Endometrial microvascular endothelial cells (primary cell): ENCODE results near the gene PLAAT3. TPM values are rescaled to one million over a fixed set of nuclear protein-coding genes. Genes with fewer than 3 reads are reported as not detected.
"Not testable (repeated sequence)": the region's sequence is repeated elsewhere in the genome, so short reads cannot be mapped to it uniquely, and the experiment has no call there.

Experiments used
- in situ Hi-C: cut with HindIII; loops from 2 replicates; pipeline ENCODE4 v1.10.0; 2017; ENCODE audit warnings: low sequenced_read_pairs, low pct_unique_long_range_greater_than_20kb; ENCODE audit errors: inconsistent ontology term
- total RNA-seq: library from RNA; depleted of rRNA; stranded (reverse); fragments of >200 nt; gene quantifications from one replicate; pipeline ENCODE4 v1.2.3, GENCODE V29; 2015; ENCODE audit errors: inconsistent ontology term

PLAAT3 gene
- 28.2 TPM for total RNA-seq

DNA sequence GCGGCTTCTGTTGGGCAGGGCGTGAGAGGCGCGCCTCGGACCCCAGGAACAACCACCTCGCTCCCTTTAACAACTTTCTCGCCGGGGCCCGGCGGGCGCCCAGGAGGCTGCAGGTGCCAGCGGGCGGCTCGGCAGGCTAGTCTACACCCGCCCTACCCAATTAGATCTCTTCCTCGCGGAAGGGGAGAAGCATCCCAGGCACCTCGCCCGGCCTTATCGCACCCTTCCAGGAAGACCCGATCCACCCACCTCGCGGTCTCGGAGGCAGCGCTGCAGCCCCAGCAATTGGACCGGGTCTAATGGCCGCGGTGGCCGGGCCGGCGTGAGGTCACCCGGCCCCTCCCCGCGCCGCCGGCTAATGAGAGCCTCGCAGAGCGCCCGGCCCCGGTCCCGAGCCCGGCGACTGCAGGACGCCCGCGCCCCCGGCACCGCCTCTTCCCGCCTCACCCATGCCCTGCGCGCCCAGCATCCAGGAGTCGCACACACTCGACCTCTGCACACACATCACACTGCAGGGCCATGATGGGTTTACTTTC lies at the start of gene PLAAT3:
Gene PLAAT3, minus strand, starts transcription at position 298 of the 536 bp plus-strand sequence. CDS start 419 bp downstream, outside the sequence.
- in situ Hi-C loops = no loop called here

DNA sequence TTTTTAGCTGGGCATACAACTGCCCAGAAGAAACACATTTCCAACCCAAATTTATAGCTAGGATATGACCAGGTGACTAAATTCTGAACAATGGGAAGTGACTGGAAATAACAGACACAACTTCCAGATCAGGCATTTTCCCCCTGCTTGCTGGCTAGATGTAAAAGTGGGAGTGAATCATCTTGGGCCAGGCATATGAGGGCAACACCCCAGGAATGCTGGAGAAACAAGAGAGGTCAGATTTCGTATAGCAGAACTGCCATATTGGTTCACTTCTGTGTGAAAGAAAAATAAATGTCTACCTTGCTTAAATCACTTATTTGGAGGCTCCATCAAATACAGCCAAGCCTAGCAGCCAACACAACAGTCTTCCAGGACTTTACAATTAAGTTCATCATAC lies 49.6 kb upstream of the PLAAT3 start:
- in situ Hi-C loops = no loop called here

DNA sequence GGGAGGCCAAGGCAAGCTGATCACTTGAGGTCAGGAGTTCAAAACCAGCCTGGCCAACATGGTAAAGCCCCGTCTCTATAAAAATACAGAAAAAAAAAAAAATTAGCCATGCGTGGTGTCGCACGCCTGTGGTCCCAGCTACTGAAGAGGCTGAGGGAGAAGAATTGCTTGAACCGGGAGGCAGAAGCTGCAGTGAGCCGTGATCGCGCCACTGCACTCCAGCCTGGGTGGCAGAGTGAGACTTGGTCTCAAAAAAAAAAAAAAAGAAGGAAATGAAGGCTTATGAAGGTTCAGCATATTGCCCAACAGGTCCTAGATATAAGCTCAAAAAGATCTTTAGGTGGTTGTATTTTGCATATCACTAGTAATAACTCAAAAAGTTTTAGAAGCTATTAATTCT lies 46.7 kb upstream of the PLAAT3 start:
- in situ Hi-C loops = no loop called here

DNA sequence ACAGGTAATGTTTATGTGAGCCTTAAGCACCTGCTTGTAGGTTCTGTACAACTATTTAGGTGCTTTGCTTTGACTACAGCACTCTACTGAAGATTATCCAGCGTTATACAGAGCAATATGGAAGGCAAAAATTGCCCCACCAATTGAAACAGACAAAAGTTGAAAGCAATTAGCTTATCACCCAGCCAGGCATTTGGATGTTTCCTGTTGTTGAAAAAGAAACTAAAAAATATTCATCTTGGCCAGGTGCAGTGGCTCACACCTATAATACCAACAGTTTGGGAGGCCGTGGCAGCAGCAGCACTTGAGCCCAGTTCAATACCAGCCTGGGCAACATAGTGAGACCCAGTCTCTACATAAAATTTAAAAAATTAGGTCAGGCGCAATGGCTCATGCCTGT lies 38.4 kb upstream of the PLAAT3 start:
- in situ Hi-C loops = no loop called here

DNA sequence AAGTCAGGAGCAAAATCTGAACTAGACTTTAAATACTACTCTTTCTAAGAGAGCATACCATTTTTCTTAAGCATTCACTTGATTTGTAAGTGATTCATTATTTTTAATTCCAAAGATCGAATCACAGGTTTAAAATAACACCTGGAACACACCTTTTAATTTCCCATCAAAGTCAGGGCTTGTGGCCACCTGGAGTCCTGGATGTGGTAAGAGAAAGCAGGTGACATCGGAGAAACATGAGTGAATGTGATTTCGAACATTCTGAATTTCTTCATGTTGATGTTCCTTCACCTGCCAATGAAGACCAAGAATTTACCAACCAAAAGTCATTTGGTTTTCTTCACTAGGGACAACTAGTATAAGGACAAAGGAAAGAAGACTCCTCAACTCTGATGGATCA lies 29.0 kb upstream of the PLAAT3 start:
- in situ Hi-C loops = no loop called here

DNA sequence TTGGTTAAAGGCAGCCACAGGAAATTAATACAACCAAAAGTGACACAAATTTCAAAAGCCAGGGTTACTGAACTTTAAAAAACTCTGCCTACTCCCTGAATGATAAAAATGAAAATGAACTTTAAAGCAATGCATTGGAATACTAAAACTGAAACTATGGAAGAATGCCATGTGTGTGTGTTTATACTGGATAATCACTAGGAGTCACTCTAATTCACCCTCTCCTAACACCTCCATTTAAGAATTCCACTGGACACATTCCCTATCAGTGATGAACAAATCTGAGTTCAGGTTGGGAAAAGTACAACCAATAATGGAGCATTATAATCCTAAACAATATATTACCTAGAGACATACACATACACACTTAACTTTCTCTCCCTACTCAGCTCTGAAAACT lies 27.5 kb upstream of the PLAAT3 start:
- in situ Hi-C loops = no loop called here

DNA sequence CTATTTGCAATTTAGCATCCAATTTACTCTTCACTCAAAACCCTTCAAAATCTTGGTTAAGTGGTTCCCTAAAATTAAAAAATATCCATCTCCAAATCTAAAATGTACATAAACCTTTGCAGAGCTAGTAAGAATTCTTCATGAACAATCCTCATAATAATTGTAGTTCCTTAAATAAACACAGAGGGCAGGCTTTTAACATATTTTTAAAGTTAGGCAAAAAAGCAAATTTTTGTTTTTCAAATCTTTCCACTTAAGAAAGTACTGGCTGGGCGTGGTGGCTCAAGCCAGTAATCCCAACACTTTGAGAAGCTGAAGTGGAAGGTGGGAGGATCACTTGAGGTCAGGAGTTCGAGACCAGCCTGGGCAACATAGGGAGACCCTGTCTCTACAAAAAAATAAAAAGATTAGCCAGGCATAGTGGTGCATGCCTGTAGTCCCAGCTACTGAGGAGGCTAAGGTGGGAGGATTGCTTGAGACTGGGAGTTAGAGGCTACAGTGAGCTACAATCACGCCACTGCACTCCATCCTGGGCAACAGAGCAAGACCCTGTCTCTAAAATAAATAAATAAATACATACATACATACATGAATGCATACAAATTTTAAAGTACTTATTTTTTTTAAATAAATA lies 25.1 kb upstream of the PLAAT3 start:
- in situ Hi-C loops = no loop called here

DNA sequence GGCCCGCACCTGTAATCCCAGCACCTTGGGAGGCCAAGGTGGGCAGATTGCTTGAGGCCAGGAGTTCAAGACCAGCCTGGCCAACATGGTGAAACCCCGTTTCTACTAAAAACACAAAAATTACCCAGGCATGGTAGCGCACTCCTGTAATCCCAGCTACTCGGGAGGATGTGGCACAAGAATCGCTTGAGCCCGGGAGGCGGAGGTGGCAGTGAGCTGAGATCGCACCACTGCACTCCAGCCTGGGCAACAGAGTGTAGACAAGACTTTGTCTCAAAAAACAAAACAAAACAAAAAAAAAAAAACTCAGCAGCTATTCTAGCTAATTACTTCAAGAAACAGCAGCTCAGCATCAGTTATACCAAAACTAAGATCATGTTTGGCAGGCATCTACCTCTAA lies 24.2 kb upstream of the PLAAT3 start:
- in situ Hi-C loops = not testable (repeated sequence)

DNA sequence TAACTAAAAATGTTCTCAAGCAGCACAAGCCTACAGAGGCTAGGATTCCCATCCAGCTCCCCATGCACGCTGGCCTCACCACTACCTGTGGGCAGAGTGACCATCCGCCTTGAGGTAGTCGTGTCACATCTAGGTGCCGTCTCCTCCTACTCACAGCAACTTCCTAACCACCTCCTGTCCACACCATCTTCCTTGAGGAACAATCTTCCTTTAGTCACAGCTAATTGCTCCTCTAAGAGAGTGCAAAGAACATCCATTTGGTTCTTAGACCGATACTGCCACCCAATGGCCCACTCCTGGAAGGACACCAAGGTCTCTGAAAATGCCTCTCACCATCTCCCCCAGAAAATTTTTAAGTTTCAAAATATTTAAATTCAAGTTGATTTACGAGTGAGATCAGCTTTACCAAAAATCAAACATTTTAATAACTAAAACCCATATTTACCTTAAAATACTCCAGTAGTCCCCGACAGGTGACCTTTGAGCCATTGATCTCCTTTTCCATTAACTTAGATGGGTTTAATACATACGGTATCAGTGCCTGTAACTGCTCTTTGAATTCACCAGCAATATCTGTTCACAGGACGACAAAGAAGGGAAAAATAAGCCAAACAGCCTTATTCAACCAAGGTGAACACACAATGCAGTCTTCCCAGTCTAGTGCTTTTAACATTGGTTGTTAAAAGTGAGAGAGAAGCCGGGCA lies 21.7 kb upstream of the PLAAT3 start:
- in situ Hi-C loops = no loop called here

DNA sequence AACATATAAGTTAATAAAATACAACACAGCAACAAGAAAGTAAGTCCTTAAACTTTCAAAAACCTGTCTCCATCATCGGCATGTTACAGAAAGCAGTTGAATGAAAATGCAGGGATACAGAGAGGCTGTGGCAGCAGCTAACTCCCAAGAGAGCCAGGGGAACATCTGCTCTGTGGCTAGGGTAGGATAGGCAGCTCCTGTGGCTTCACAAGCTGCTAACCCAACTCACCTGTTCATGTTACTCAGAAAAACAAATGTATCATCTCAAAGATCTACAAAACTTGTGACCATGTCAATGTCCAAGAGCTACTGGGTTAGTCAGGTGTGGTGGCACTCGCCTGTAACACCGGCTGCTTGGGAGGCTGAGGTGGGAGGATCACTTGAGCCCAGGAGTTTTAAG lies 15.2 kb upstream of the PLAAT3 start:
- in situ Hi-C loops = no loop called here

DNA sequence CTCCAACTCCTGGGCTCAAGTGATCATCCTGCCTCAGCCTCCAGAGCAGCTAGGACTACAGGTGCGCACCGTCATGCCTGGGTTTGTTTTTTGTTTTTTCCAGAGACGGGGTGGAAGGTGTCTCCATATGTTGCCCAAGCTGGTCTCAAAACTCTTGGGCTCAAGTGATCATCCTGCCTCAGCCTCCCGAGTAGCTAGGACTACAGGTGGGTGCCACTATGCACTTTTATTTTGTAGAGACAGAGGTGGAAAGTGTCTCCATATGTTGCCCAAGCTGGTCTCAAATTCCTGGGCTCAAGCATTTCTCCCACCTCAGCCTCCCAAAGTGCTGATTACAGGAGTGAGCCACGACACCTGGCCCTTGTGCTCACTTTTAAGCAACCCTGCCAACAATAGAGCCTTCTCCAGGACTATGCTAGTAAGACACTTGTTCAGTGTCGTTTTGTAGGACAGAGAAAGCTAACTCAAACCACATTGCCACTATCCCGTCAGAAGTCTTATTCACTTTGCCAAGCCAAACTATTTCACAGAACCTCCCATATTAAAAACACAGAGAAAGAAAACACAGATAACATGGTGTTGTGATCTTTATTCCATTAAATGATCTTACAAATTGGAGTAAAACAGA lies 9.4 kb upstream of the PLAAT3 start:
- in situ Hi-C loops = no loop called here

DNA sequence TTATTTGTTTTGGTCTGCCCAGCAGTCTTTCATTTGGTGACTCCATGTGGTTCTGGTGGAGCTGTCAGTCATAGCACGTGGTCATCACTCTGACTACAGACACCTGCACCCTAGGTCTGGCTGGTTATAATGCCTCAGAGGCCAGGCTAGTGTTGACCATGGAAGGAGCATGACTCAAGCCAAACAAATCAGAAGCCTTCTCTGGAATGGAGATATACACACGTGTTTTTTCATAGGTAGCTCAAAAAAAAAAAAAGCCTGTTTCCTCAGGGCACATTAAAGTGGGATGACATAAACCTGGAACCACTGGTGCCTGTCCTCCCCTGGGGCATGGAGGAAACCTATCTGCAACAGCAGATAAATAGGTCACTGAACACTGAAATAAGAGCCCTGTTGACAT lies 8.1 kb upstream of the PLAAT3 start:
- in situ Hi-C loops = no loop called here

DNA sequence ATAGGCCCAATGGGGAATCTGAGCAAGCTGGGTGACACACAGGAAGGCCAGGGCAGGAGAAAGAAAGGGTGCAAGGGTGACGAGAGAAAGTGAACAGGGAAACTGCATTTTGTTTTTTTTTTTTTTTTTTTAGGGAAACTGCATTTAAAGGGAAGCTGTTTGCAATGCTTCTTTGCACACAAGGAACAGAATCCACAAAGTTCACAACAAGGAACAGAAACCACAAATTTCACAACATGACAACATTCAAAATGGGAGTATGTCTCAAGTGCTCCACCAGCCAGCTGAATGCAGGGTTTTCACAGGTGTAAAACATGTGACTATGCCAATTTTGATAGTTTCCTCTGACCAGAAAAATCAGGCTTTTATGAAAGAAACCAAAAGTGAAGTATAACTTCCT lies 6.8 kb upstream of the PLAAT3 start:
- in situ Hi-C loops = no loop called here

DNA sequence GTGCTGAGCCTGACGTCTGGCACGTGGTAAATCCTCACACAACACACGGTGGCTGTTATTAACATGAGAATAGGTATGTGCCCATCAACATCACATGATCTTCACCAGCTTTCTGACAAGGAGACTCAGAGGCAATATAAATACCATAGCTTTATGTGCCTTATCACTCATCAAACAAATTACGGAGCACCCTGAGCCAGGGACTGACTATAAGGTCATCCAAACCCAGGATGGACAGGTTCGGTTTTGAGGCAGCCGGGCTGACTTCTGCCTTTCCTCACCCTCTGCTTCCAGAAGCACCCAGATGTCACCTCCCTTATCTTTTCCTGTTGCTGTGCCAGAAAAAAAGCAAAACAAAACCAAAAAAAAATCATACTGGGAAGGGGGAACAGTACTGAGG lies 5.7 kb upstream of the PLAAT3 start:
- in situ Hi-C loops = no loop called here

DNA sequence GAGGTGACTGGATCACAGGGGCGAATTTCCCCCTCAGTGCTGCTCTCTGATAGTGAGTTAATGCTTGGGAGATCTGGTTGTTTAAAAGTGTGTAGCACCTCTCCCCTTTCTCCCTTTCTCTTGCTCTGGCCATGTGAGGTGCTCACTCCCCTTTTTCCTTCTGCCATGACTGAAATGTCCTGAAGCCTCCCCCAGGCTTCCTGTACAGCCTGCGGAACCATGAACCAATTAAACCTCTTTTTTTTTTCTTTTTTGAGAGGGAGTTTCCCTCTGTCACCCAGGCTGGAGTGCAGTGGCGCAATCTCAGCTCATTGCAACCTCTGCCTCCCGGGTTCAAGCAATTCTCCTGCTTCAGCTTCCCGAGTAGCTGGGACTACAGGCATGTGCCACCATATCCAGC lies 3.5 kb upstream of the PLAAT3 start:
- in situ Hi-C loops = not testable (repeated sequence)

DNA sequence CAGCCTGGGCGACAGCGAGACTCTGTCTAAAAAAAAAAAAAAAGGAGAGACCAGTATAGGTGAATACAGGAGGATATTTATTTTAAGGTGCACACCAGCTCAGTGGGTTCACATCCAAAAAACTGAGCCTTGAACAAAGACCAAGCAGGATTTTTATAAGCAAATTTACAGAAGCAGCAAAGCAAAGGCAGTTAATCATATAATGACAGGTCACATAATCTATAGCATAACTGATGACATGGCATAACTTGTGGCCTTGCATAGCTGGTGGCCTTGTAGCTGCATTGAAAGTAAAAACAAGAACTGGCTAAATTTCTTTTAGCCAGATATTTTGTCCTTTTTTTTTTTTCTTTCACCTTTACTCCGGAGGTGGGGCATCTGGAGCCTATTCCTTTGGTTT lies 2.7 kb upstream of the PLAAT3 start:
- in situ Hi-C loops = no loop called here

DNA sequence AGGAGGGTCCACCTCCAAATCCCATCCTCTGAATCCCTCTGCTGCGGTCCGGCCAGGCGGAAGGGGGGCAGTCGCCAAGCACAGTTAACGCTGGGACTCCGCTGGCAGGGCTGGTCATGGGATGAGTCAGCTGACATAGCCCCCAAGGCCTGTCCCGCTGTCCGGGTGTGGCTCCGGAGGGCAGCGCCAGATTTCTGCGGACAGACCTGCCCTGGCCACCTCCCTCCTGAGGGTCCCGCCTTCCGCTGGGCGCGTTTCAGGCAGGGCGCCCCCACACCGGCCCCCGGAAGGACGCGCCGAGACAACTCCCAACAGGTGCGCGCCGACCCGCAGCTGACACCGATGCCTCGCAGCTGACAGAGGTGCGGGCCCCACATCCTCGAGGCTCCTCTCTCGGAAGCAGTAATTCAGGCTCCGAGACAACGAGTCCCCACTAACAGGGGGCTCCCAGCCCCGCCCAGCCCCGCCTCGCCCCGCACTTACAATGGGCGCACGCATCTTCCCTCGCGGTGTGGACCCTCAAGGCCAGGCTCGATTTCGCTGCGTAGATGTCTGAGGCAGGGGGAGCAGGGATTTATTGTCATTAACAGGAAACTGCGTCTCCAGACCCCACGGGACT lies 607 bp downstream of the PLAAT3 start:
- in situ Hi-C loops = no loop called here

DNA sequence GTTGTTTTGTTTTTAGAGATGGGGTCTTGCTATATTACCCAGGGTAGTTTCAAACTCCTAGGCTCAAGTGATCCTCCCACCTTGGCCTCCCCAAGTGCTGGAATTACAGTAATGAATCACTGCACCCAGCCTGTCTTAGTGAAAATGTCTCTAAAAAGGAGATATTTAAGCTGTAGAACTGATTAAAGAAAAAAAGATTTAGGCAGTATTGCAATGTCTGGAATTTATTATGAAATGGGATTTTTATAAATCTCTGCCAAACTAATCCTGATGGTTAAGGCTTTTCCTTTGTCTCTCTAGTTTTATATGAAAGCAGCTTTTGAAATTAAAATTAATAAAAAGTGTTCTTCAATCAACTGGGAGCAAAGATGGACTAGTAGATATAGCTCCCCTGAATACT lies 2.1 kb downstream of the PLAAT3 start:
- in situ Hi-C loops = no loop called here

DNA sequence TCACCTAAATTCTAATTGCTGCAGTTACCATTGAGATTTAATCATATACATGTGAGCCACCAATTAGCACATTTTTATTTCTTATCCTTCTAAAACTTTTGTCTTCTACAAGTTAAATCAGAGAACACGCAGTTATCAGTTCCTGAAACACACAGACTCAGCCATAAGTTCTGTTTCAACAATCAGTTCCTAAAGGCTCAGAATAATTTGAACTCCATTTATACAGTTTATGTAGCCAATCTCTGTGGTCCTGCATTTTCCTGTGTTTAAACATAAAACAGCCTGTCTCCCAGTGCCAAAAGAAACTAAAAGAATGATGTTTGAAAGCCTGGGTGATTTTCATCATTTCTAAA lies 2.9 kb downstream of the PLAAT3 start:
- in situ Hi-C loops = no loop called here
